VCaP (cell line): Measurements from ENCODE around the gene FBXW7.

ENCODE experiments used
- H3K27ac ChIP-seq: fragments of 450-650 bp; 2 replicates; pipeline ENCODE4 v1.5.1; 2017
- CTCF ChIP-seq: fragments of 450-650 bp; conservative IDR thresholded peaks from 2 replicates; pipeline ENCODE4 v1.5.1; 2017; ENCODE audit warnings: mild to moderate bottlenecking, moderate library complexity

The FBXW7 gene

GRCh38 chr4:152485726-152486276 lies 50.1 kb downstream of the FBXW7 start:
- no peak for TF ChIP-seq CTCF
- peak overlapping the region; percentile 38 for H3K27ac ChIP-seq

DNA sequence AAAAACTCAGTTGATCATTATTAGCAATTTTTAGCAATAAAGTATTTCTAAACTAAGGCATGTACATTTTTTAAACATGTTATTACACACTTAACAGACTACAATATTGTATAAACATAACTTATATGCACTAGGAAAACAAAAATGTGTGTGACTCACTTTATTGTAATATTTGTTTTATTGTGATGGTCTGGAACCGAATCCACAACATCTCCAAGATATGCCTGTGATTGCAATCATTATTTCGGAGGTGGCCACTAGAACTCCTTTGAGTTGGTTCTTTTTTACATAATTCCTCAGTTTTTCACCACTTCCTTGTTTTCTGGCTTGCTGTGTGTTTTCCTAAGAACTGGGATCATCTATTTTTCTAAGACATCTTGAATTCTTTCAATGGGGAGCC lies 53.7 kb downstream of the FBXW7 start:
- no peak for TF ChIP-seq CTCF
- no peak overlapping the region for H3K27ac ChIP-seq

- H3K27ac ChIP-seq = no peak overlapping the region
- no peak for TF ChIP-seq CTCF
These were observed 55.0 kb downstream of the FBXW7 start for GRCh38 chr4:152480901-152481300.

GRCh38 chr4:152480326-152480725 lies 55.6 kb downstream of the FBXW7 start:
- no peak overlapping the region for H3K27ac ChIP-seq
- no peak for TF ChIP-seq CTCF

DNA sequence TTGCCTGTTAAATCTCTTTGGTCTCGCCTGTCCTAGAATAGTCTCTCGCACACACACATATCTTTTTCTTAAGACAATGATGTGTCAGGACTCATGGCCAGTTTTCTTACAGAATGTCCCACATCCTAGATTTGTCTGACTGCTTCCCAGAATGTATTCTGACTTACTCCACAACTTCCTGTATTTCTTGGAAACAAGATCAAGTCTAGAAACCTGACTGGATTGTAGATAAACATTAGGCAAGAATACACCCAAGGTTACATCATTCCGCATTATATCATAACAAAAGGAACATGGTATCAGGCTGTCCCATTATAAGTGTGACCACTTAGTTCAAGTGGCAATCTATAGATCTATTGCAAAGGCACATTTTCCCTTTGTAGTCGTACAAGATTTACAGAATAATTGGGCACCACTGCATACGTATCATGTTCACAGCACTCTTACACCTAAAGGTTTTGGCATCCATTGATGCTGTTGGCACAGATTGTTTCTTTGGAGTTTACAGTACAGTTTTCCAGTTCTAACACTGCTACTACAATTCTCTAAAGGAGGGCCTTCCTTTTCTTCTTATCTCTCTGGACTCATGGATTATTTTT lies 56.4 kb downstream of the FBXW7 start:
- H3K27ac ChIP-seq = no peak overlapping the region
- TF ChIP-seq CTCF = no peak

- no peak overlapping the region for H3K27ac ChIP-seq
These were observed 57.2 kb downstream of the FBXW7 start for GRCh38 chr4:152478461-152479237.

More at GRCh38 chr4:152478461-152479237, 57.2 kb downstream of the FBXW7 start:
- TF ChIP-seq CTCF = no peak
